ENCODE measurements around the gene PKIG.

DNA sequence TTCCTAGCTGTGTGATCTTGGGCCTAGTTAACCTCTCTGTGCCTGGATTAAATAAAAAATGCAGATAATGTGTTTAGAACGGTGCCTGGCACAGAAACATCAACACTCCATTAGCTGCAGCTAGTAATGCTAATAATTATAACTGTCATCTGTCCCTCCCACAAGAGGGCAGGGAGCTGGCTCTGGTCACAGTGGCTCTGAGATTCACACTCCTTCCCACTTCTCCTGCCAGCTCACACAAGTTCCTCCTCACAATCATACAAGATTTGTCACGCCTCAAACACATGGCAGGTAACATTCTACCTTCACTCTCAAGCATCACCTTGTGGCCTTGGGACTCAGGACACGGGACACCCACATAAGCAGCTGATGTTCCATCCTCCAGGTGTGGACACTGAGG is 66.7 kb downstream of the PKIG start:
- TF ChIP-seq, protein P1, sequence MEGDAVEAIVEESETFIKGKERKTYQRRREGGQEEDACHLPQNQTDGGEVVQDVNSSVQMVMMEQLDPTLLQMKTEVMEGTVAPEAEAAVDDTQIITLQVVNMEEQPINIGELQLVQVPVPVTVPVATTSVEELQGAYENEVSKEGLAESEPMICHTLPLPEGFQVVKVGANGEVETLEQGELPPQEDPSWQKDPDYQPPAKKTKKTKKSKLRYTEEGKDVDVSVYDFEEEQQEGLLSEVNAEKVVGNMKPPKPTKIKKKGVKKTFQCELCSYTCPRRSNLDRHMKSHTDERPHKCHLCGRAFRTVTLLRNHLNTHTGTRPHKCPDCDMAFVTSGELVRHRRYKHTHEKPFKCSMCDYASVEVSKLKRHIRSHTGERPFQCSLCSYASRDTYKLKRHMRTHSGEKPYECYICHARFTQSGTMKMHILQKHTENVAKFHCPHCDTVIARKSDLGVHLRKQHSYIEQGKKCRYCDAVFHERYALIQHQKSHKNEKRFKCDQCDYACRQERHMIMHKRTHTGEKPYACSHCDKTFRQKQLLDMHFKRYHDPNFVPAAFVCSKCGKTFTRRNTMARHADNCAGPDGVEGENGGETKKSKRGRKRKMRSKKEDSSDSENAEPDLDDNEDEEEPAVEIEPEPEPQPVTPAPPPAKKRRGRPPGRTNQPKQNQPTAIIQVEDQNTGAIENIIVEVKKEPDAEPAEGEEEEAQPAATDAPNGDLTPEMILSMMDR (conservative IDR thresholded peaks at IDR 0.05; ENCODE audit: low read length), result no peak
- TF ChIP-seq EZH2phosphoT487 (IDR thresholded peaks at IDR 0.05; ENCODE audit: borderline replicate concordance), result no peak

Data from Loucy (cell line).